ENCODE measurements around the gene ELOVL1. TPM values are rescaled to one million over a fixed set of nuclear protein-coding genes. Genes with fewer than 3 reads are reported as not detected.

Gene ELOVL1
- total and polyA plus RNA-seq, 4 donors = 12.8 to 50.3 (median 35.3) TPM

GRCh38 chr1:43360616-43361015, 7.2 kb downstream of the ELOVL1 start (continued):
- TF ChIP-seq REST (IDR thresholded peaks at IDR 0.05) = no peak
- no peak for TF ChIP-seq EGR1 (IDR thresholded peaks at IDR 0.05; ENCODE audit: low read depth in 2 of 2)
- TF ChIP-seq HNF4A (conservative IDR thresholded peaks at IDR 0.05) = no peak
- no peak for TF ChIP-seq GABPA (IDR thresholded peaks at IDR 0.05 in 1 of 2, conservative IDR thresholded peaks at IDR 0.05 in 1 of 2)

GRCh38 chr1:43359696-43360095, 8.1 kb downstream of the ELOVL1 start:
- Histone ChIP-seq H3K9me3 (ENCODE audit: control insufficient read depth in 4 of 4, low read length in 3 of 4) (no peaks in the 10 kb centered on the region), H3K9ac (ENCODE audit: low read depth in 1 of 2, low read length in 2 of 2) (no peak overlapping the region), H3K27ac (ENCODE audit: low read depth in 1 of 2, low read length in 2 of 2) (no peak overlapping the region), H3K36me3 (ENCODE audit: control insufficient read depth in 4 of 4, insufficient read depth in 3 of 4, low read depth in 1 of 4, low read length in 3 of 4) (peaks cover 2 to 33% (median 18%) of the 10 kb centered on the region in 4 donors), H3K27me3 (ENCODE audit: control insufficient read depth in 4 of 4, insufficient read depth in 4 of 4, low read length in 3 of 4) (no peaks in the 10 kb centered on the region), H3K4me3 (ENCODE audit: low read depth in 1 of 3, low read length in 3 of 3) (no peak overlapping the region), H3K4me1 (ENCODE audit: control insufficient read depth in 4 of 4, insufficient read depth in 4 of 4, low read length in 3 of 4) (peaks cover 6 to 14% (median 12%) of the 10 kb centered on the region in 4 donors)
- no peak for TF ChIP-seq YY1 (IDR thresholded peaks at IDR 0.05)
- no peak for TF ChIP-seq HNF4A (conservative IDR thresholded peaks at IDR 0.05)
- no peak for TF ChIP-seq TAF1 (conservative IDR thresholded peaks at IDR 0.05)
- TF ChIP-seq FOXA2 (IDR thresholded peaks at IDR 0.05) = no peak
- no peak for TF ChIP-seq RAD21 (IDR thresholded peaks at IDR 0.05)
- TF ChIP-seq SP1 (IDR thresholded peaks at IDR 0.05) = no peak
- no peak for TF ChIP-seq JUND (IDR thresholded peaks at IDR 0.05)
- no peak for DNase-seq (ENCODE audit: low spot score)
- 58% methylated on average over 11 of the region's 11 CpGs for WGBS

DNA sequence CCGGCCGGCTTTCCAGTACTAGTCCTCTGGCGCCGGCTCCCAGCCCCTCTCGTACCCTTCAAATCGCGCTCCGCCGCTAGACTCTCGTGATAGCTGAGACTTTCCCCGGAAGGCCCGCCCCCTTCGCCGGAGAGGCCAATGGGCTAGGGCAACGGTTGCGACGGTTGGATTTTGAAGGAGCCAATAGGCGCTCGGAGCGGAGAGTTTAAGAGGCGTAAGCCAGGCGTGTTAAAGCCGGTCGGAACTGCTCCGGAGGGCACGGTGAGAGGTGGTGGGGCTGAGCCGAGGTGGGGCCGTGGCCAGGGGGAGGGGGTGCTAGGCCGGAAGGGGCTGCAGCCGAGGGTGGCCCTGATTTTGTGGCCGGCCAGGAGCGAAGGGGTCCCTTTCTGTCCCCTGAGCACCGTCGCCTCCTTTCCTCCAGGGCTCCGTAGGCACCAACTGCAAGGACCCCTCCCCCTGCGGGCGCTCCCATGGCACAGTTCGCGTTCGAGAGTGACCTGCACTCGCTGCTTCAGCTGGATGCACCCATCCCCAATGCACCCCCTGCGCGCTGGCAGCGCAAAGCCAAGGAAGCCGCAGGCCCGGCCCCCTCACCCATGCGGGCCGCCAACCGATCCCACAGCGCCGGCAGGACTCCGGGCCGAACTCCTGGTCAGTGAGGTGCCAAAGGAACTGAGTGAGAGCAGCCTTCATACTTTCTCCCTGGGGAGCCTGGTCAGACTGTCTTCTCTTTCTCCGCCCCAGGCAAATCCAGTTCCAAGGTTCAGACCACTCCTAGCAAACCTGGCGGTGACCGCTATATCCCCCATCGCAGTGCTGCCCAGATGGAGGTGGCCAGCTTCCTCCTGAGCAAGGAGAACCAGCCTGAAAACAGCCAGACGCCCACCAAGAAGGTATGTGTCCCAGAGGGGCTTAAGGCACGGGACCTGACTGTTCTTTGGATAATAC, 8.8 kb downstream of the ELOVL1 start, which contains the start of gene CDC20:
CDC20 (plus strand) TSS at position 236 of the 948 bp plus-strand sequence; CDS start at position 471, 235 bp downstream.
- H3K27me3 ChIP-seq (ENCODE audit: control insufficient read depth in 4 of 4, insufficient read depth in 4 of 4, low read length in 3 of 4) = no peaks in the 10 kb centered on the region
- peak within 1 kb of the TSS; percentile 58 to 77 for H3K9ac ChIP-seq (ENCODE audit: low read depth in 1 of 2, low read length in 2 of 2)
- peaks cover 6 to 14% (median 12%) of the 10 kb centered on the region in 4 donors for H3K4me1 ChIP-seq (ENCODE audit: control insufficient read depth in 4 of 4, insufficient read depth in 4 of 4, low read length in 3 of 4)
- H3K9me3 ChIP-seq (ENCODE audit: control insufficient read depth in 4 of 4, low read length in 3 of 4) = no peaks in the 10 kb centered on the region
- peaks cover under 1 to 26% (median 11%) of the 10 kb centered on the region in 4 donors for H3K36me3 ChIP-seq (ENCODE audit: control insufficient read depth in 4 of 4, insufficient read depth in 3 of 4, low read depth in 1 of 4, low read length in 3 of 4)
- peak within 1 kb of the TSS; percentile 47 to 60 for H3K27ac ChIP-seq (ENCODE audit: low read depth in 1 of 2, low read length in 2 of 2)
- WGBS = 4% methylated on average over 59 of the region's 59 CpGs
- peak within 1 kb of the TSS; percentile 70 to 76 (median 76) for H3K4me3 ChIP-seq (ENCODE audit: low read depth in 1 of 3, low read length in 3 of 3)
- peak; percentile 99 for DNase-seq (ENCODE audit: low spot score)
- TF ChIP-seq NR2F2 (IDR thresholded peaks at IDR 0.05) (no peak), RAD21 (IDR thresholded peaks at IDR 0.05) (peak in 1 of 2 donors; percentile 35), YY1 (IDR thresholded peaks at IDR 0.05) (peak; percentile 47), HNF4G (IDR thresholded peaks at IDR 0.05) (no peak), REST (IDR thresholded peaks at IDR 0.05) (no peak), CTCF (IDR thresholded peaks at IDR 0.05; ENCODE audit: low read depth, low read length, missing input control) (no peak), ZBTB33 (IDR thresholded peaks at IDR 0.05) (peak; percentile 99), SP1 (IDR thresholded peaks at IDR 0.05) (peak; percentile 69), JUND (IDR thresholded peaks at IDR 0.05) (no peak), HNF4A (conservative IDR thresholded peaks at IDR 0.05) (peak in 1 of 2 donors; percentile 9), FOXA1 (IDR thresholded peaks at IDR 0.05) (no peak), GABPA (IDR thresholded peaks at IDR 0.05 in 1 of 2, conservative IDR thresholded peaks at IDR 0.05 in 1 of 2) (peak; percentile 40 to 88)
